ENCODE results near the gene DHRSX. TPM values are rescaled to one million over a fixed set of nuclear protein-coding genes. Genes with fewer than 3 reads are reported as not detected.
"Not testable (repeated sequence)": the region's sequence is repeated elsewhere in the genome, so short reads cannot be mapped to it uniquely, and the experiment has no call there.

DHRSX gene
- total and polyA plus RNA-seq, 2 donors (not counting 3 experiments of a cell fraction or from before 2014, with no cell fraction given) = 27.1 to 37.7 TPM

- no TSS peak for BruUV-seq (replicated peaks)
- H4K20me1 ChIP-seq (replicated peaks; ENCODE audit: control insufficient read depth, extremely low read depth, insufficient read depth, low read length) = no peaks in the 10 kb centered on the region
- no peaks in the 10 kb centered on the region for H3K9me3 ChIP-seq (replicated peaks; ENCODE audit: control insufficient read depth, insufficient read depth, low read length)
- H3K4me3 ChIP-seq (replicated peaks in 1 of 3; ENCODE audit: insufficient read depth in 1 of 3, low read depth in 1 of 3, low read length in 3 of 3) = no peak overlapping the region
- H3K9me1 ChIP-seq (replicated peaks; ENCODE audit: control insufficient read depth, extremely low read depth, insufficient read depth, low read length) = no peaks in the 10 kb centered on the region
- no peaks in the 10 kb centered on the region for H3K36me3 ChIP-seq (ENCODE audit: control insufficient read depth in 2 of 2, extremely low read depth in 1 of 2, insufficient read depth in 2 of 2, low read length in 2 of 2)
- CTCF ChIA-PET = no interaction called here
- POLR2A ChIA-PET = no interaction called here
- H3K79me2 ChIP-seq (ENCODE audit: control insufficient read depth, insufficient read depth, low read length) = no peaks in the 10 kb centered on the region
- H3K9ac ChIP-seq (replicated peaks; ENCODE audit: extremely low read depth, insufficient read depth, low read length) = no peak overlapping the region
- H2AFZ ChIP-seq (ENCODE audit: low read depth, low read length) = no peak overlapping the region
- no peak overlapping the region for H3K27ac ChIP-seq (ENCODE audit: insufficient read depth, low read depth, low read length)
- dilution Hi-C loops (cut with MboI; ENCODE audit: extremely low pct_ligation_motif_present, low sequenced_read_pairs) (no loop called here), intact Hi-C loops (cut with micrococcal nuclease) (no loop called here)
- no peaks in the 10 kb centered on the region for H3K27me3 ChIP-seq (ENCODE audit: control insufficient read depth in 2 of 2, insufficient read depth in 2 of 2, low read length in 2 of 2)
- no peak for FAIRE-seq
- TF ChIP-seq POLR2AphosphoS5 (IDR thresholded peaks at IDR 0.05; ENCODE audit: insufficient read depth, low read depth, low read length) (no peak), JUN (IDR thresholded peaks at IDR 0.05; ENCODE audit: borderline replicate concordance, insufficient read depth, insufficient read length, low read depth) (no peak), POLR2A (IDR thresholded peaks at IDR 0.05; ENCODE audit: low read depth, low read length) (no peak), CTCF (IDR thresholded peaks at IDR 0.05; ENCODE audit: extremely low read depth in 1 of 2, insufficient read depth in 1 of 2, low read depth in 1 of 2, low read length in 2 of 2) (no peak)
- no peak for DNase-seq (ENCODE audit: low read depth, low spot score)
- H3K4me1 ChIP-seq (ENCODE audit: control insufficient read depth, extremely low read depth, insufficient read depth, low read length) = no peaks in the 10 kb centered on the region
- no peak overlapping the region for H3K4me2 ChIP-seq (ENCODE audit: insufficient read depth, low read length)
Observed at GRCh38 chrX:2520539-2520938, 19.8 kb upstream of the DHRSX start.

GRCh38 chrX:2519638-2520037, 18.9 kb upstream of the DHRSX start:
- H3K9ac ChIP-seq (replicated peaks; ENCODE audit: extremely low read depth, insufficient read depth, low read length); BruUV-seq (replicated peaks); H3K4me3 ChIP-seq (replicated peaks in 1 of 3; ENCODE audit: insufficient read depth in 1 of 3, low read depth in 1 of 3, low read length in 3 of 3); FAIRE-seq; H3K4me2 ChIP-seq (ENCODE audit: insufficient read depth, low read length); H3K27ac ChIP-seq (ENCODE audit: insufficient read depth, low read depth, low read length); H3K9me3 ChIP-seq (replicated peaks; ENCODE audit: control insufficient read depth, insufficient read depth, low read length); H3K36me3 ChIP-seq (ENCODE audit: control insufficient read depth in 2 of 2, extremely low read depth in 1 of 2, insufficient read depth in 2 of 2, low read length in 2 of 2); POLR2A ChIA-PET; H3K9me1 ChIP-seq (replicated peaks; ENCODE audit: control insufficient read depth, extremely low read depth, insufficient read depth, low read length); intact Hi-C loops (cut with micrococcal nuclease); H2AFZ ChIP-seq (ENCODE audit: low read depth, low read length); H3K79me2 ChIP-seq (ENCODE audit: control insufficient read depth, insufficient read depth, low read length); H4K20me1 ChIP-seq (replicated peaks; ENCODE audit: control insufficient read depth, extremely low read depth, insufficient read depth, low read length); CTCF ChIA-PET; H3K4me1 ChIP-seq (ENCODE audit: control insufficient read depth, extremely low read depth, insufficient read depth, low read length); DNase-seq (ENCODE audit: low read depth, low spot score); H3K27me3 ChIP-seq (ENCODE audit: control insufficient read depth in 2 of 2, insufficient read depth in 2 of 2, low read length in 2 of 2); dilution Hi-C loops (cut with MboI; ENCODE audit: extremely low pct_ligation_motif_present, low sequenced_read_pairs): not testable (repeated sequence)

All from endothelial cell of umbilical vein (primary cell).